GM18517 (cell line): ENCODE data around the gene ADAD2.

ENCODE experiments used
- ATAC-seq: cut with Tn5 transposase; IDR thresholded peaks from one replicate; pipeline ENCODE4 v1.9.1; 2021; ENCODE audit warnings: mild to moderate bottlenecking, moderate library complexity; ENCODE audit not compliant: unreplicated experiment

The ADAD2 gene

GRCh38 chr16:84244728-84245127 lies 53.8 kb downstream of the ADAD2 start:
- ATAC-seq = no peak

GRCh38 chr16:84245956-84246678 lies 55.2 kb downstream of the ADAD2 start:
- ATAC-seq = no peak

- no peak for ATAC-seq
Measured at GRCh38 chr16:84246679-84247077, 55.7 kb downstream of the ADAD2 start.
